Right cardiac atrium (tissue), 5 donors: ENCODE measurements around the gene DMBT1. TPM values are rescaled to one million over a fixed set of nuclear protein-coding genes. Genes with fewer than 3 reads are reported as not detected.

Source experiments
- ATAC-seq, 2 donors: fragments of 200-7000 bp; cut with Tn5 transposase; one replicate each; pipeline versions ENCODE4 v1.8.0 to v1.9.1; 2020; ENCODE audit warnings: moderate library complexity in 2 of 2, mild to moderate bottlenecking in 1 of 2
- DNase-seq, 3 donors: peaks; one replicate each; pipeline ENCODE4 v3.0.0-alpha.2; 2020
- H3K27ac ChIP-seq: one replicate; pipeline ENCODE4 v1.5.1; 2013; ENCODE audit warnings: mild to moderate bottlenecking, low read length, control low read depth, moderate library complexity
- H3K27me3 ChIP-seq: one replicate; pipeline ENCODE4 v1.6.1; 2013; ENCODE audit not compliant: control insufficient read depth, insufficient read depth
- H3K4me1 ChIP-seq: one replicate; pipeline ENCODE4 v1.6.1; 2013; ENCODE audit warnings: low read length; ENCODE audit not compliant: control insufficient read depth, insufficient read depth
- H3K4me3 ChIP-seq: one replicate; pipeline ENCODE4 v1.5.1; 2013; ENCODE audit warnings: low read length, control low read depth
- H3K9me3 ChIP-seq: one replicate; pipeline ENCODE4 v1.6.1; 2013; ENCODE audit warnings: low read length; ENCODE audit not compliant: control insufficient read depth
- WGBS: extraction: QIAGEN DNeasy Blood & Tissue Kit; methylation state at CpG from one replicate; pipeline ENCODE4 v1.1.7; 2013; 5-methylcytosine and 5-hydroxymethylcytosine counted together
- intact Hi-C, 4 donors: fragments of 100-400 bp; cut with DNase I; formaldehyde crosslinking; loops; one replicate each; pipeline versions ENCODE4 v1.11.0 to v1.14.0; 2022 to 2023
- polyA plus RNA-seq: library from polyadenylated mRNA; stranded (reverse); fragments of 200-250 nt; gene quantifications from one replicate; pipeline ENCODE4 v1.2.3, GENCODE V29; 2013
- total RNA-seq, 4 donors: library from RNA; stranded (reverse); fragmentation: NEBNext Ultra II Directional; extraction: Animal tissue kit (Norgen Biotek cat#: 25700); gene quantifications; one replicate each; pipeline ENCODE4 v1.2.1, GENCODE V29; 2021
- donor health status: healthy with polysubstance abuse.
- donor health status: DM: no; HTN: yes; CAD: no.
- donor health status: DM: no; HTN: no; CAD: no.
- donor health status: DM: no; HTN: yes; CAD: no; lungs with severe emphysema.
- donor health status: DM: yes; HTN: yes; CAD: no.

DMBT1 gene
- total and polyA plus RNA-seq, 5 donors, result 0.06 to 0.17 (median 0.09) TPM

DNA sequence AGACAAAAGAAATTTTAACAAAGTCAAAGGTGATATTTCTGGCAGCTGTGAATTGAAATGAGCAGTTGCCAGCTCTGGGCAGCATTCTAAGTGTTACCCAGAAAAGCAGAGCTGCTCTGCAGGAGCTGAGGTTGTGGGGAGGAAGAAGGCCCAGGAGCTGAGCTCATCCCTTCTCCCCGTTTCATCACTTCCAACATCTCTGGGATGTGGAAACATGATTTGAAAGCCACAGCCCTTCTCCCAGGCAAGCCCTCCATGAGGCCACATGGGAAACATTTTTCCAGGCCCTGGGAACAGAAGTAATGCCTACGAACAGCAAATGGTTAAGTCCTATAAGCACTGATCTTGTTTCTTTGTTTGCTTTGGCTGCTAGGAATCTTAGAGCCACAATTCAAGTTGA is 10.9 kb upstream of the DMBT1 start:
- DNase-seq (no peak), ATAC-seq (no peak)
- intact Hi-C loops, result loop anchor here in 1 of 4 donors (5.0 kb wide), 1 partner anchor 97 kb away; the partner anchor contains the start of gene ARMS2
- Histone ChIP-seq H3K4me3 (no peak overlapping the region), H3K4me1 (no peaks in the 10 kb centered on the region), H3K9me3 (no peaks in the 10 kb centered on the region), H3K27me3 (no peaks in the 10 kb centered on the region), H3K27ac (no peak overlapping the region)
- WGBS, result 89% methylated on average over 2 of the region's 2 CpGs

DNA sequence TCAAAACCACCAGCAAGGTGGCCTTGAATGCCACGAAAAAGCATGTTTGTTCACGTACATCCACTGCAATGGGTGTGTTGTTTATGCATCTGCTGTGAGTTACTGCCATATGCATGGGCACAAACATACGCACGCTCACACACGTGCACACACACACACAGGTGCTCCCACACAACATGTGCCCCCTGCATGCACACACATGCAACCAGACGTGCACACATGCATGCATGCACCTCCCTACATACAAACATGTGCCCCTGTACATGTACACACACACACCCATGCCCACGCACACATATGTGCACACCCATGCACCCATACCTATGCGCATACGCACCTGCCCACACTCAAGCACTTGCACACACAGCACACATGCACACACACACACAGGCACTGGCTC is 10.1 kb upstream of the DMBT1 start:
- intact Hi-C loops, result no loop called here
- ATAC-seq (peak in 1 of 2 donors; percentile 28), DNase-seq (no peak)
- 95% methylated on average over 9 of the region's 9 CpGs for WGBS
- Histone ChIP-seq H3K4me3 (no peak overlapping the region), H3K9me3 (no peaks in the 10 kb centered on the region), H3K4me1 (no peaks in the 10 kb centered on the region), H3K27me3 (no peaks in the 10 kb centered on the region), H3K27ac (no peak overlapping the region)

DNA sequence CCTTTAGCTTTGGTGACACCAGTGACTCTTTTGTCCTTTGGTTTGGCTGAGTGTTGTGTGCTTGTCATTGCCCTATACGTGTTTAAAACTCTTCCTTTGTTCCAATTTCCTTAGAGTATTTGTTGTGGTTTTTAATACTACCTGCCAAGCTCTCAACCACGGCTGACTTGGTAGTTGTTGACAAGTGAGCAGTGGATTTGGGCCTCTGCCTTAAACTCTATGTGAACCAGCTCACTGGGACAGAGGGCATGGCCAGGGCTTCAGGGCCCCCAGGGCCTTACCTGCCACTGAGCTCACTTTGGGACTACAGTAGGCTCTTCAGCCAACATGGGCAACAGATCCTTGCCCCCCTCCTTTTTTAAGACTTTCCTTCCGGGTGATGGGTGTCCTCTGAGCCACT is 9.6 kb upstream of the DMBT1 start:
- Histone ChIP-seq H3K9me3 (no peaks in the 10 kb centered on the region), H3K4me3 (no peak overlapping the region), H3K27me3 (no peaks in the 10 kb centered on the region), H3K4me1 (no peaks in the 10 kb centered on the region), H3K27ac (no peak overlapping the region)
- ATAC-seq (peak in 1 of 2 donors; percentile 20), DNase-seq (no peak)
- WGBS, result 51% methylated on average over 3 of the region's 3 CpGs
- intact Hi-C loops, result no loop called here

DNA sequence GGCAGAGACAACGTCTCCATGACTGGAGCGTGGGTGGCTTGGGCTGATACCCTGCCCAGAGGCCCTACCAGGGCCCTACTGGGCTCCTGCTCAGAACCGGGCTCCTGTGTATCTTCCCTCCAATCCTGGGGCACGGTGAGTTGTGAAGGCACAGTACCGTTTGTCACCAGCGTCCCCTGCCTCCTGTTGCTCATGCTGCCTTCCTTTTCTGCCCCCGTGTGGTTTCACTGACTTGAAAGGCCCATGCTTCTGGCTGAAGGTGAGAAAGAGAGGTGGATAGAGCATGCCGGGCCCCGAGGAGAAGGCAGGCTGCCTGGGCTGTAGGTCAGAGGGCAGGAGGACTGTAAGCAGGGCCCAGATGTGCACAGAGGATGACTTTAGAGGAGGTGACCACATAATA is 9.1 kb upstream of the DMBT1 start:
- H3K4me3 ChIP-seq, result no peak overlapping the region
- ATAC-seq (peak; percentile 39 to 44), DNase-seq (peak in 1 of 3 donors; percentile 54)
- H3K4me1 ChIP-seq, result no peaks in the 10 kb centered on the region
- intact Hi-C loops, result no loop called here
- H3K27me3 ChIP-seq, result no peaks in the 10 kb centered on the region
- H3K9me3 ChIP-seq, result no peaks in the 10 kb centered on the region
- WGBS, result 45% methylated on average over 9 of the region's 9 CpGs
- H3K27ac ChIP-seq, result no peak overlapping the region

DNA sequence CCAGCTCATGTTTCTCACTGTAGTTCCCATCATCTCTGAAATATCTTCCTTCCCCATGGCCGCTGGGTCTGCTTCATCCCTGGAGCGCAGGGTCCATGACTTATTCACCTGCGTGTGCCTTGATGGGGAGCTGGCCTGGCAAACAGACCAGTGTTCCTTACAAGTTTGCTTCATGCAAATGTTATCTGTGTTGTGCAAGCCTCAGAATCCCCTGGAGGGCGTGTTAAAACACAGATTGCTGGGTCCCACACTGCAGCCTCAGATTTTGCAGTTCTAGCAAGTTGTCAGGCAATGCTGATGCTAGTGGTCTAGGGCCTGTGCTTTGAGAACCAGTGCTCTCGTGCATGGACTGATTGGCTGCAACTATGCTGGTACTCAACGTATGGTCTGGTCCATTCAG is 7.2 kb upstream of the DMBT1 start:
- H3K9me3 ChIP-seq, result no peaks in the 10 kb centered on the region
- no peaks in the 10 kb centered on the region for H3K4me1 ChIP-seq
- H3K27me3 ChIP-seq, result no peaks in the 10 kb centered on the region
- ATAC-seq (no peak), DNase-seq (no peak)
- H3K4me3 ChIP-seq, result no peak overlapping the region
- intact Hi-C loops, result no loop called here
- no peak overlapping the region for H3K27ac ChIP-seq
- WGBS, result 83% methylated on average over 6 of the region's 6 CpGs

DNA sequence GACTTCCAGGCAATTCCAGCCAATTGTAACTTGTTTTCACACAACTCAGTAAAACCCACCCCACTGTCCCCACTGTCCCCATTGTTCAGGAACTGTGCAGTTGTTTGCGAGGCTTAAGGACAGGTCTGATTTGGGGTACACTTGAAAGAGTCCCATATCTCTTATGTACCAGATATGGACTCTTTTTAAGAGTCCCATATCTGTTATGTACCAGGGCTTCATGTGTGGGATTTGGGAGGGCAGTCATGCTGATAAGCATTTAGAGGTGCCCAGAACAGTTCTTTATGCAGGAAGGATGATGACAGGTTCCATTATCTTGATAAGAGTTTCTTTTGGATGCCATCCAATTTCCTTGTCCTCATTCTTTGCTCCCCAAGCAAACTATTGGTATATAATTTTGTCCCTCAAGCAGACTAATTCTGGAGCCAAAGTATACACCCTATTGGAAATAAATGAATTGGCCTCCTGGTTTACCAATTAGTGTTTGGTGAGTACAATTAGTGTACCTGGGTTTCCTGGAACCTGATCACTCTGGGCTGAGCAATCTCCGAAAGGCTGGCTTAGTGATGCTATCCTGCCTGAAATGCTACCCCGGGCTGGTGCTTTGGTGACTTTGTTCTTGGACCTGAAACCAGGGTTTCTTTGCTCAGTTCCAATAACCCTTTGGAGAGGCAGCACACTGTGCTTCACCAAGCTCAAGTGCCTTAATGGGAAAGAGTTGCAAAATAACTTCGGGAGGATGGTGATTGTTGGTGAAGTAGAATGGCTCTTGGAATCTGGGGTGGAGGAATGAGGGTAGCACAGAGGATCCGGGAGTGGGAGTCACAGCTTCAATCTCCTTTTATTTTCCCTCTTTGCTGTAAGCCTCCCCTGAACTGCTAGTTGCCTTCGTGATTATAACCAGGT is 6.2 kb upstream of the DMBT1 start:
- ATAC-seq, result no peak
- intact Hi-C loops, result no loop called here

DNA sequence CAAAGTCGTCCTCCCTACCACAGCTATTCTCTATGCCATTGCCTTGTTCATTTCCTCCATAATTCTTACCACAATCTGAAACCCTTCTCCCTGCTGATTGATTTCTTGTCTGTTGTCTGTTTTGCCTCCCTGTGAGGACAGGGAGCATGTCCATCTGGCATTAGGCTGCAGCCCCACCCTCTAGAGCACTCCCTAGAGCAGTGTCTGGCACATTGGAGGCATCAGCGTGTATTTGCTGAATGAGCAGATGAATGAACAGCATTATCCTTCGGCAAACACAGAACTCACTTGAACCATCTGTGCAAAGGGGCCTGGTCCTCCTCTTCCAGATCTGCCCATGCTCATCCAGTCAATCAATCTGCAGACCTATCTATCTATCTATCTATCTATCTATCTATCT is 5.1 kb upstream of the DMBT1 start:
- DNase-seq, result no peak
- Histone ChIP-seq H3K4me3 (no peak overlapping the region), H3K27me3 (no peaks in the 10 kb centered on the region), H3K27ac (no peak overlapping the region), H3K9me3 (no peaks in the 10 kb centered on the region), H3K4me1 (no peaks in the 10 kb centered on the region)
- WGBS, result 87% methylated on average over 3 of the region's 3 CpGs
- intact Hi-C loops, result no loop called here
- no peak for ATAC-seq

More for the DNA sequence above, 6.2 kb upstream of the DMBT1 start:
- 92% methylated on average over 6 of the region's 6 CpGs for WGBS
- H3K4me1 ChIP-seq, result no peaks in the 10 kb centered on the region
- H3K9me3 ChIP-seq, result no peaks in the 10 kb centered on the region
- no peaks in the 10 kb centered on the region for H3K27me3 ChIP-seq
- H3K27ac ChIP-seq, result no peak overlapping the region
- no peak overlapping the region for H3K4me3 ChIP-seq
- no peak for DNase-seq

DNA sequence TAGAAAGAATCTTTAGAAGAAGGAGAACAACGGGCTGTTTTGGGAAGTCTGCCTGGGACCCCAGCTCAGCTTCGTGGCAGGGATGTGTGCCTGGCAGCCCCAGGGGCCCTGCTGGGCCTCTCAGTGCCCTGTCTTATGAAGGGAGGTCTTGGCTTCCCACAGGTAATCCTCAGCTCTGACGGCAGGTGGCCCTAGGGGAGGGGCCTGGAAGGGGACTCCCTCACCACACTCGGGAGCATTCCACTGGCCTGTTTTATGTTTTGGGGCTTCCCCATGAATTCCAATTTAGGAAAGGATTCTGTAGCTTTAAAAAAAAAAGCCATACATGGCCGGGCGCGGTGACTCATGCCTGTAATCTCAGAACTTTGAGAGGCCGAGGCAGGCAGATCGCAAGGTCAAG is 3.0 kb upstream of the DMBT1 start:
- 23% methylated on average over 9 of the region's 9 CpGs for WGBS
- H3K4me1 ChIP-seq, result no peaks in the 10 kb centered on the region
- no peak overlapping the region for H3K27ac ChIP-seq
- H3K9me3 ChIP-seq, result no peaks in the 10 kb centered on the region
- DNase-seq (no peak), ATAC-seq (no peak)
- no peaks in the 10 kb centered on the region for H3K27me3 ChIP-seq
- intact Hi-C loops, result no loop called here
- H3K4me3 ChIP-seq, result no peak overlapping the region

DNA sequence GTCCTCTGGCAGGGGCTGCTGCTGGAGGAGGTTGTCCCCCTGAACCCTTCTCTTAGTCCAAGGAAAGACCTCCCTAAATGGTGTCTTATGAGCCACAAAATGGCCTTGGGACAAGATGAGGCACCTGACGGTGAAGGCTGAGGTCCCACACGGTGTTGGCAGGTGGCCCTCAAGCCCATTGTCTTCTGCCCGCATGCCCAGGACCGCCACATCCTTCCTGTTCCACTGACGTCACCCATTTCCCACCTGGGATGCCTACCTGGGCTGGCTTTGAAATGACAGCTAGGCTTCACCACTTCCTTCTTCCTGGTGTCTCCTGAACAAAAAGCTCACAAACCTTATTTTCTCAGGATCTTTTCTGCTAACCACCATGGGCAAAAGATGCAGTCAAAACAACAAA is 2.1 kb upstream of the DMBT1 start:
- Histone ChIP-seq H3K27ac (no peak overlapping the region), H3K4me3 (no peak overlapping the region), H3K27me3 (no peaks in the 10 kb centered on the region), H3K4me1 (no peaks in the 10 kb centered on the region), H3K9me3 (no peaks in the 10 kb centered on the region)
- DNase-seq (no peak), ATAC-seq (no peak)
- WGBS, result 71% methylated on average over 5 of the region's 5 CpGs
- intact Hi-C loops, result no loop called here

DNA sequence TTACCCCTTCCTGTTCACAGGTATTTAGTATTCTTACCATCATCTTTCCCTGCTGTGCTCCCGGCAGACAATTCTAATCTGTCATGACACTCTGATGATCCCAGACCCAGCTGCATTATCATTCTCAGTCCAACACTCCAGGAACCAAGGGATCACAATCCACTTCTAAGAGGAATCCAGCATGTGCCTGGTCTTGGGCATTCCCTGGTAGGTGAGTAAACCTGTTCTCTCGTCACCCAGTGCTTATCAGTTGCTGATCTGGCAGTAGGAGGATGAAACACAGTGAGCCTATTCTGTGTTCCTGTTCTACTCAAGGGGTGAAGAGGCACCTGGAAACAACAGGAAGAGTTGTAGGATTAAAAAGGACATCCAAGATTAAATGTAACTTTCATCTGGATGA is 1.3 kb upstream of the DMBT1 start:
- no peak overlapping the region for H3K4me3 ChIP-seq
- 59% methylated on average over 2 of the region's 2 CpGs for WGBS
- H3K4me1 ChIP-seq, result no peaks in the 10 kb centered on the region
- ATAC-seq, result no peak
- intact Hi-C loops, result no loop called here
- no peaks in the 10 kb centered on the region for H3K27me3 ChIP-seq
- no peaks in the 10 kb centered on the region for H3K9me3 ChIP-seq
- DNase-seq, result no peak
- H3K27ac ChIP-seq, result no peak overlapping the region

DNA sequence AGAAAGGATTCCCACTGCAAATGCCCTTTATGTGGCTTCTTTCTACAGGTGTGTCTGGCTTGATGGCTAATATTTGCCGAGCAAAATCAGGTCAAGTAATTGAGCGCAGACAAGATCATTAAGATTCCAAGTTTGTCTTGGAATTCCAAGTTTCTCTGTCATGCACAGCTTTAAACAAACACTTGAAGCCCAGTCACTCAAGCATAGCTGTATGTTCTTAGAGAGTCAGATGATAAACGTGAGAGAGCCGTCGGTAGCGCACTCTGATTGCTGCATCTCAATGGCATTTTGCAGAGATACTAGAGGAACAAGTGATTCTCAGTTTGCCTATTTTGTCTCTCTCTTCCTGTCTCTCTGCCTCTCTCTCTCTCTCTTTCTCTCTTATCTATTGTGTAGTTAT is 658 bp downstream of the DMBT1 start:
- ATAC-seq, result no peak
- H3K4me1 ChIP-seq, result peaks cover 3% of the 10 kb centered on the region
- intact Hi-C loops, result loop anchor here (5.0 to 10.0 kb wide), 8 partner anchors 106 to 266 kb away; partner anchors contain the start of gene ARMS2 (in 1 of the 4)
- no peaks in the 10 kb centered on the region for H3K9me3 ChIP-seq
- H3K27me3 ChIP-seq, result no peaks in the 10 kb centered on the region
- 40% methylated on average over 6 of the region's 6 CpGs for WGBS
- H3K4me3 ChIP-seq, result no peak overlapping the region
- H3K27ac ChIP-seq, result no peak overlapping the region
- no peak for DNase-seq
